NCI-H2196 (cell line): ENCODE data around the gene RFT1.

Experiments used
- DNase-seq: peaks from one replicate; lab custom pipeline; 2025; ENCODE audit not compliant: unreplicated experiment; lab: John Stamatoyannopoulos, UW

RFT1 gene, protein sequence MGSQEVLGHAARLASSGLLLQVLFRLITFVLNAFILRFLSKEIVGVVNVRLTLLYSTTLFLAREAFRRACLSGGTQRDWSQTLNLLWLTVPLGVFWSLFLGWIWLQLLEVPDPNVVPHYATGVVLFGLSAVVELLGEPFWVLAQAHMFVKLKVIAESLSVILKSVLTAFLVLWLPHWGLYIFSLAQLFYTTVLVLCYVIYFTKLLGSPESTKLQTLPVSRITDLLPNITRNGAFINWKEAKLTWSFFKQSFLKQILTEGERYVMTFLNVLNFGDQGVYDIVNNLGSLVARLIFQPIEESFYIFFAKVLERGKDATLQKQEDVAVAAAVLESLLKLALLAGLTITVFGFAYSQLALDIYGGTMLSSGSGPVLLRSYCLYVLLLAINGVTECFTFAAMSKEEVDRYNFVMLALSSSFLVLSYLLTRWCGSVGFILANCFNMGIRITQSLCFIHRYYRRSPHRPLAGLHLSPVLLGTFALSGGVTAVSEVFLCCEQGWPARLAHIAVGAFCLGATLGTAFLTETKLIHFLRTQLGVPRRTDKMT

DNA sequence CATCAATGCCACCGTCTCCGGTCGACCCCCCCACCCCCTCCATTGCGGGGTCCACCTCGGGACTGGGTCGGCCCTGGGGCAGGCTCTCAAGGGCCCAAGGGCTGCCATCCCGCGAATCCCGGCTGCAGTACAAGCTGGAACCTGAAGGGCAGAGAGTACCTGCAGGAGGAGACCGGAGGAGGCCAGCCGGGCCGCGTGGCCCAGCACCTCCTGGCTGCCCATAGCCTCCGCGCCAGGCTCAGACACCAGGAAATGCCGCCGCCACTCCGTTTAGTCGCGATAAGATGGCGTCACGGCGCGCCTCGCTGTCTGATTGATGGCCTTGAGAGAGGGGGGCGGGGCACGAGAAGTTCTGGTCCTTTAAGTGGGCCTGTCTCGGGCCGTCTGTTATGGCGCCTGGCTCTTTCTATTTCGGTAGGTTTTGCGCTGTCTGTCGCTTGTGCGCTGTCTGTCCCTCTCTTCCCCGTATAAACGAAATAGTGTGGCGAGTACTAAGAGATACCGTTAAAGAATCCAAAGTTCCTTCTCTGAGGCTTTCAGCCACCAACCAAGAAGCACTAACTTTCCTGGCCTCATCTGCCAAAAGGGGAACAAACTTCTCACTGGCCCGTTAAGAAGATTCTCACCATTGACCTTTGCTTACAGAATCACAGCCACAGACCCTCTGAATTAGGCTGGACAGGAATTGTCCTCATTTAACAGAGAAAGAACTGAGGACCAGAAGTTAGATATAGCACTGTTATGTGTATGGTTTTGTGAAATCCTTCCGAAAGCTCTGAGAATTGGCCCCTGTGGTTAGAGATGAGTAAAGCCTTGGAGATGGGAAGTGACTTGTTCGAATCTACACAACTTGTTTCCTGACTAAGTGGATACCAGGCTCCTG lies at the start of gene RFT1:
RFT1 (minus strand) TSS at position 257 of the 883 bp plus-strand sequence; CDS start at position 222, 35 bp downstream.
- DNase-seq: peak; percentile 79

DNA sequence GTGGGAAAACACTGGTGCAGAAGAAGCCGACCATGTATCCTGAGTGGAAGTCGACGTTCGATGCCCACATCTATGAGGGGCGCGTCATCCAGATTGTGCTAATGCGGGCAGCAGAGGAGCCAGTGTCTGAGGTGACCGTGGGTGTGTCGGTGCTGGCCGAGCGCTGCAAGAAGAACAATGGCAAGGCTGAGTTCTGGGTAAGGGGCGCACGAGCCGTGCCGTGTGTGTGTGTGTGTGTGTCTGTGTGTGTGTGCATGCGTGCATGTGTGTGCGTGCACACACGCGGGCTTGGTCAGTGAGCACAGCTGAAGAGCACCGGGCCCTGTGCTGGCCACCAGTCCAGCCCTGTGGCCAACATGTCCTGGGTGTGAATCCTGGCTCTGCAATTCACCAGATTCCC lies 49.3 kb upstream of the RFT1 start:
- DNase-seq: no peak

DNA sequence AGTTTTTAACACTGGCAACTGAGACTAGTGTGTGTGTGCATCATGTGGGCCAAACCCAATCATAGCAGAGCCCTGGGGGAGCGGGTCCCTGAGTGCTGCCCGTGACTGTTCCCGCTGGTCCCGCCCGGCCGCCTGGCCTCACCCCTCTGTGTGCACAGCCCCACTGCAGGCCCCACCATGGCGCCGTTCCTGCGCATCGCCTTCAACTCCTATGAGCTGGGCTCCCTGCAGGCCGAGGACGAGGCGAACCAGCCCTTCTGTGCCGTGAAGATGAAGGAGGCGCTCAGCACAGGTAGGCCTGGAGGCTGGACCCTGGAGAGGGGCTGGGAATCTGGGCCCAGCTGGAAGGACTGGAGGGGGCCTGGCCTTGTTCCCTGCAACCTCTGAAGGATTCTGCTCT lies 48.0 kb upstream of the RFT1 start:
- no peak for DNase-seq

DNA sequence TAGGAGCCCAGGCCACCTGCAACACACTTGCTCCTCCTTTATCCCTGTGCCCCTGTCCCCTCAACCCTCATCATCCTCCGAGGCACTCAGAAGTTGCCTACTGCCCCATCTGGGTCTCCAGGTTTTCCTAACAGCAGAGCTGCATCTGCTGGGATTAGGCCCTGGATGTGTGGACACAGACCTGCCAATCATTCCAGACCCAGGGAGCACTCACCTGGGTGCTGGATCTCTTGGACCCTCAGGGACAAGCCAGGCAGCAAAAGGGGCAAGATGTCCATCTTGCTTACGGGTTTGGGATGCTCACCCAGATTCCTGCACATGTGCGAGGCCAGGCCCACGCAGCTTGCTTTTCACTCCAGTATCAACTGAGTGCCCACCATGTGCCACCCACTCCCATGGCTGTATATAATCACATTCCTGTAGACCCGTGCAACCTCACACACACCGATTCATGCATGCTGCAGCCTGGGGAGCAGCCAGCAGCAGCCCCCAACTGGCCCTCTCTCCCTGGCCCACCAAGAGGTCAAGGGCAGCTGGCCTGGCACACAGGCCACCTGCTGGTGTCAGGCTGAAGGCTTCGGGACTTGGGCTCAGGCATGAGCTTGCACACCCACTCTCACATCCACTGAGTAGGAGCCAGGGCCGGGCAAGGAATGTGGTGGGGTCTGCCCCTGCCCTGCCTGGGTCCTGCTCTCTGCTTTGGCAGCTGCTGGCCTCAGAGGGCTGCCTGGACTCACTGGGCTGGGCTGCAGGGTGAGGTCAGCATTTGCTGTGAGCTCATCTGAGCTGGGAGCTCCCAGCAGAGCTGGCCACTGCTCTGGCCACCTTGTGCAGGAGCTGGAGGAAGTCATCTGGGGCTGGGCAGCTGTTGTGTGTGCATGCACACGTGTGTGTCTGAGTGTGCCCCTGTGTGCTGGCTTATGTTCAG lies 45.6 kb upstream of the RFT1 start:
- no peak for DNase-seq

DNA sequence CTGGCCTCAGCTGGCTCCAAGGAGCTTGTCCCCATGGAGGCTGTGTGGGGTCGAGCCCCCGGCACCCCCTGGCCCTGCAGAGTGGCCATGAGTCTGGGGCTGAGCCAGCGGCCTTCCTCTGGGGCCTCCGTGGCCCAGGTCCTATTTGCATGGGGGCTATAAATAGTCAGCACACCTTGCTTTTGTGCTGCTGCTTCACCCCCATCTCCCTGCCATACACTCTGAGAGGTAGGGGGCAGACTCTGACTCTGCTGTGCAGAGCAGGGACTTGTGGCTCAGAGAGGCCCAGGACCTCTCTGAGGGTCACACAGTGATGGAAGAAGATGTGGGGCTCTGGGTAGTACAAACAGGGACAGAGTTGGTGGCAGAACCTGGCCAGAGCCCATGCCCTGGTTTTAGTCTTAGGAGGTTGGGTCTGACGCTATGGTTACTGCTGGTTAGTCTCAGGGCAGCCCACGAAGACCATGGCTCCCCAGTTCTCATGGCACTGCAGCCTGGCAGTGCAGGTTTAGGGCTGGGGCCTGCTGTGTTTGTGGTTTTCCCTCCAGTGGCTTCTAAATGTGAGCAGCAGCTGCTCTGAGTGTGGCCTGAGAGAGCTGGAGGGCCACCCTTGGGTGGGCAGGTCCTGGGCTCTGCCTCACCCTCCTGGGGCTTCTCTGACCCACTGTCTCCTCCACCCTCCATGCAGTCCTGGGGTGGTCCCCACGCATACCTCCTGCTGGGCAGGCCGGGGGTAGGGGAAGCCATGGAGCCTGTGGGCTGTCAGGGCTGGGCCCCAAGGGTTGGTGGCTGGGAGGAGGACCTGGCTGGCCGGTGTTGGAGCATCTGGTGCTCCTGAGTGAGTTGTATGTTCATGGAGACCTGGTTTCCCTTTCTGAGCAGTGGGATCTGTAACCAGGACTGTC lies 44.4 kb upstream of the RFT1 start:
- no peak for DNase-seq

DNA sequence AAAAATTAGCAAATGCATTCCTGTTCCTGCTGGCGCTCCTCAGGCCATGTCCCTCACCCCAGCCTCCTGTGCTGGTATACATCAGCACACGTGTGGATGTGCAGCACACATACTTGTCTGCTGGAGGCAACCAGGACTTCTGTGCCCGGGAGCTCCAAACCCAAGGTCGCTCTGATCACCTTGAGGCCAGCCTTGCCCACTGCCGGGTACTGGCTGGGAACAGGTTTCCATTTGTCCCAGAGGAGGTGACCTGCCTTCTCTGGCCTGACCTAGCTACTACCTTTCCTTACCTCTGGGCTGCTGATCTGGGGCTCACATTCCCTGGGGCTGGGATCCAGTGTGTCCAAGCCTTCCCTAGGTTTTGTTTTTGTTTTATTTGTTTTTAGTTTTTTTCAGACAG lies 42.9 kb upstream of the RFT1 start:
- DNase-seq: no peak

DNA sequence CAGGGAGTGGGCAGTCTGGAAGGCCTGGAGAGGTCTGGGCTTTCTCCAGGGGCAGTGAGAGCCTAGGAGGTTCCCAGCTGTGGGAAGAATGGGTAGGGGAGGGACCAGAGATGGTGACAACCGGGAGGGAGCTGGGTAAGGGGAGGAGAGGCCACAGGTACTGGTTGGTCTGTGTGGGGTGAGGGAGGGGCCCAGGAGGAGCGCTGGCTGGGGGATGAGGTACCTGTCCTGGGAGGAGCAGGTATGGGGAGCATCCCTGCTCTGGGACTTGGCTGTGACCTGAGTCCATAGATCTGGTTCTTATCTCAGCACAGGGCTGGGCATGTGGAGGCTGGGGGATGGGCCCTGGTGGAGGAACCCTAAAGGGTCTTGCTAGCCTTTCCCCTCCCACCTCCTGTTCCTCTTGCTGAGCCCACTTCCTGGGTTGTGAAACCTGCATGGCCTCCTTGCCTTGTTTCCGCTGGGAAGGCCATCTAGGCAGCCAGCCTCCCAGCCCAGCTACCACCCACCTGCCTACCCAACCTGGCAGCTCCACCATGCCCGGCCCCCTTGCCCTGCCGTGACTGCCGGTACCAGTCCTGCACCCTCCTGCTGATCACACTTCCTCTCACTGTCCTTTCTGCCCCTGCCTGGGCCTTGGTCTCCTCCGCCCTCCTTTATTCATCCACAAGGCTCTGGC lies 41.7 kb upstream of the RFT1 start:
- DNase-seq: no peak

DNA sequence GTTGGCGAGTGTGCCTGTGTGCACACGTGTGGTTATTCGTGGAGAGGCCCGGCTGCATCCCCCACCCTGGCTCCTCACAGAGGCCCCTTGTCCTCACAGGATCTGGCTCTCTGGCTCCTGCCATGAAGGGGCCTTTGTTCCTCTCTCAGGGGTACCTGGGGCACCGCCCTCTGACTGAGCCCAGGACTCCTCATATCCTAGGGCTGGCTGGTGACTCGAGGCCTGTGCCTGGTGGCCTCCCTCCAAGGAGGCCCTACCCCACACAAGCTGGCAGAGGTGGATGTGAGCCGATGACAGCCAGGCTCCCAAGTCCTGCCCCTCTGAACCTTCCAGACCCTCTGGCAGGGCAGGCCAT lies 40.8 kb upstream of the RFT1 start:
- no peak for DNase-seq

DNA sequence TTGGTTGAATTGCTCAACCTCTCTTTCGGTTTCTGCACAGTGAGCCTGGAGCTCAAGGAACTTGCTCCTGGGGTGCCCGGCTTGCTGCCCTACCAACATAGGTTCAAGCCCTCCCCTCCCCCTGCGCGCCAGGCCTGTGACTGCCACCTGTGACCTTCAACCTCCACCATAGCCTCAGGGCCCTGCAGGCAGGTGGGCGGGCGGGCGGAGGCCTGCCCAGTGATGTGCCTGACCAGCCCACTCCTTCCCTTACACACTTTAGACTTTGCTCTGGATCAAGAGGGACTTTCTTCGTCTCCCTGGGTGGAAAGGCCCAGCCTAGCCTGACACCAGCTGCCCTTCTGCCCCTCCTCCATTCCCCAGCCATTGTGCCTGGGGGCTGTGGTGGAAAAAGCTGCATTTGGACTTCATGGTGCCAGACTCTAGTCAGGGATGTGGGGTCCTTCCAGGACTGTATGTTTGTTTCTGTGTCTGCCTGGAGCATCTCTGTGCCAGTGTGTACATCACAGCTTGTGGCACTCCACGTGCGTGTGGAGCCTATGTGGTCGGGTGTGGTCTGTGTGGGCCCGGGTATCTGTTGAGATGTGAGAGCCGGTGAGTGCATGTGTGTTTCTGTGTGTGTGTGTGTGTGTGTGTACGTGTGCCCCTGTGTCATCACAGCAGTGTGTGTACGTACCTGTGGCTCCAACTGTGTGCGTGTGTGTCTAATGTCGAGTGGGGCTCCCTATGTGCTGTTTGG lies 40.3 kb upstream of the RFT1 start:
- DNase-seq: no peak

DNA sequence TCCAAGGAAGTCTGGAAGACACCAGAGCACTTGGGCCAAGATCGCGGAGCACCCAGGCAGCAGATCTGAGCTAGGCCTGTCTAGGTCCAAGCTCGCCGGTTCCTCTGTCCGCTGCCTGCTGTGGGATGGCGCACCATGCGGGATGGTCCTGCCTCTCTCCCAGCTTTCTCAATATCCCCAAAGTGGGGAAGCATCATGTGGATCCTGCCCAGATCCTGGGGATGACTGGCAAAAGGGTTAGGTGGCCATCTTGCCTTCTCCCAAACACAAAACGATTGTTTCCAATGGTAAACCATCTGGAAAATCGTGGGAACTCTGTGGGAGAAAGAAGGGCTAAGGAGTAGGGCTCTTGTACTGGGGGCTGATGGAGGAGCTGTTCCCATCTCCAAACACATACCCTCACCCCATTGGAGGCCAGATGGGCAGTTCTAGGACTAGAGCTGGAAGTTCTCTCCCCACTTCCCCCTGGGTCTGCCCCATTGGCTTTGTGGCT lies 39.6 kb upstream of the RFT1 start:
- DNase-seq: no peak

DNA sequence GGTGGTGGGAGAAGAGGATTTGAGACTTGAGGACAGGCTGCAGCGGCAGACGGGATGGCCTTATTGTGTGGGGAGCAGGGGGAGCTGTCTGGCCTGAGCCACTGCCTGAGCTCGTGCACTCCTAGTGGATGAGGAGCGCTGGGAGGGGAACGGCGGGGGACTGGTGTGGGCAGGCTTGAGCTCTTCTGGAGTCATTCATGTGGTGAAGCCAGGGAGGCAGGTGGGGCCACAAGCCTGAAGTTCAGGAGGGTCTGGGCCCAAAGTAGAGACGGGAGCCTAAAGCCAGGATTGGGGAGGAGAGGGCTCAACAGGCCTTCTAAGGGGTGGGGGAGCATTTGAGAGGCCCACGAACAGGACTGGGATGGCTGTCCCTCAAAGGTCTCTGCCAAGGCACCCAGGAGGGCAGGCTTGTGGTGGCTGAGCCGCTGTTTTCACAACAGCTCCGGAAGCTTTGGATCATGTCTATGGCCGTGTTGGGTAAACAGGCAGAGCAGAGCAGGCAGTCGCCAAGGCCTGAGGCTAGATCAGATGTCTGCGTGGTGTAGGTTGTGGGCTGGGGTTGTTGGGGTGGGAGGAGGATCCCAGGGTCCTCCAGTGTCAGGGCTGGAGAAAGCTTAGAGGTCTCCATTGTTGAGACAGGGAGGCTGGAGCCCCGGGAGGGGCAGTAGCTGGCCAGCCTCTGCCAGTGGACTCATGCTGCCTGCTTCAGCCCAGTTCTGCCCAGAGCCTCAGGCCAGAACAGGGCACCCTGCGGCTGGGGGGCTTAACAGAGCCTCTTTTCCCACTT lies 39.0 kb upstream of the RFT1 start:
- peak; percentile 23 for DNase-seq

DNA sequence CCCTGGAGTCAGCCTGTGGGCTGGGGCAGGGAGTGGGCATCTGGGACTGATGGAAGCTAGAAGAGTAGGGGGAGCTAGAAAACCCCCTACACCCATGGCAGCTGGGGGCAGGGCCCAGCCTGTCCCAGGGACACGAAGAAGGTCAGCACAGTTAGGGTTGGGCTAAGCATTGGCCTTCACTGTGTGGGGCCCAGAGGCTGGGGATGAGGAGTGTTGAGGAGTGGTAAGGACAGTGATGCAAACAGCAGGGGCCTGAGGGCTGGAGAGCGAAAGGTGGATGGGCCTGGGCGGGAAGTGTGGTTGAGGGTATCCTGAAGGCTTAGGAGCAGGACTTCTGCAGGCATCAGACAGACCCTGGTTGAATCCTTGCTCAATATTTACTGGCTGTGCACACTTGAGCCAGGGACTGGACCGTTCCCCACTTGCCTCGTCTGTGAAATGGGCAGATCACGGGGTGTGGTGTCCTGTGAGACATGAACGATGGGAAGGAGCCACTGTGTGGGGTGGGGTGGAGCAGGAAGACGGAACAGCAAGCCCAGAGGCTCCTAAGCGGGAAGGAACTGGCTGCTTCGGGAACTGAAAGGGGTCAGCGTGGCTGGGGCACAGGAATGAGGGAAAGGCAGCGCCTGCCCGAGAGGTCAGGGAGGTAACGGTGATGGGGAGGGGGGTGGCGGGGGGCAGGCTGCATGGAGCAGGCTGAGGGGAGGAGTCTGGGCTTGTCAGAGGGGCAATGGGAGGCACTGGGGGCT lies 38.1 kb upstream of the RFT1 start:
- DNase-seq: no peak

DNA sequence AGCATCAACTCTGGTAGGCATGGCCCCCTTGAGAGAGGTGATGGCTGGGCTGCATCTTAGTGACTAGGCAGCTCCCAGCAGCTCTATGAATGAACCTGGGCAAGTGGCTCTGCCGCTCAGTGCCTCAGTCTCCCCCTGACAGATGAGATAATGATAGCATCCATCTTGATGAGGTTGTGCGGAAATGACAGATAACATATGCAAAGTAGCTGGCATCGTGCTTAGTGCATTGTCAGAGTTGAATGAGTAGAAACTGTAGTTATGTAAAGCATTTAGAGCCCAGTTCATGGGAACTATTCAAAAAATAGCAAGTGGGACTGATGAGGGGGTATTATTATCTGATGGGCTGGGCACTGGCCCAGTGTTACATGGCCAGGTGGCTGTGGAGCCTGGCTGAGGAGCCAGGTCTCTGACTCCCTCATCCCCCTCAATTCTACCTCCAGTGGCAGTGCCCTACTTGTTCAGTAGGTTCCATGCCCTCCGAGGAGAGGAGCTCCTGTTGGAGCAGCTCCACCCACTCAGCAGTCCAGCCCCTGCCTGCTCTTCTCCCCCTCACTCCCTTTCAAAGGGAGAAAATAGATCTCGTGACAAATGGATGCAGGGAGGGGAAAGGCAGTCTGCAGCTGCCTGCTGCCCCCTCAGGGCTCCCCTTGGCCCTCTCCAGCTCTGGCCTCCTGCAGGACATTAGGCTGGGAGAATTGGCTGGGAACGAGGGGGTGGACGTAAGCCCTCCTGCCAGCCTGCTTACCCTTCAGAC lies 37.4 kb upstream of the RFT1 start:
- no peak for DNase-seq

DNA sequence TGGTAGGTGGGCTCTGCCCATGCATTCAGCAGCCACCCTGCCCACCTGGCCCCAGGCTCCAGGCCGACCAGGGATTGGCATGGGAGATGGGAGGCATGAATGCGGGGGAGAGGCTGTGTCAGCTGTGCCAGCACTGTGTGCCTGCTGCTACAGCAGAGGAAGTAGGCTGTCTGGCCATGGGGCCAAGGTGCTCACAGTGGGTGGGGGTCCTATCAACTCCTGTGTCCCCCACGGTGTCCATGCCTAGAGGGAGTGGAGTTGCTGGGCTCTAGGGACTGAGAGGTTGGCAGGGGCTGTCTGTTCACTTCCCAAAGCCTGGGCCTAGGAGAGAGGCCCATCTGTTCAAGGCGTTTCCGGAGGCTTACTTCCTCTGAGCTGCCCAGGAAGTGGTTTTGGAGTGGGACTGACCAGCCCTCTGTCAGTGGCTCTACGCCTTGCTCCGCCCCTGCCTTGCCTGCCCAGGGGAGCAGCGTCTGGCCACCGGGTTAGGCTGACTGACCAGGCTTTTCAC lies 36.6 kb upstream of the RFT1 start:
- no peak for DNase-seq

DNA sequence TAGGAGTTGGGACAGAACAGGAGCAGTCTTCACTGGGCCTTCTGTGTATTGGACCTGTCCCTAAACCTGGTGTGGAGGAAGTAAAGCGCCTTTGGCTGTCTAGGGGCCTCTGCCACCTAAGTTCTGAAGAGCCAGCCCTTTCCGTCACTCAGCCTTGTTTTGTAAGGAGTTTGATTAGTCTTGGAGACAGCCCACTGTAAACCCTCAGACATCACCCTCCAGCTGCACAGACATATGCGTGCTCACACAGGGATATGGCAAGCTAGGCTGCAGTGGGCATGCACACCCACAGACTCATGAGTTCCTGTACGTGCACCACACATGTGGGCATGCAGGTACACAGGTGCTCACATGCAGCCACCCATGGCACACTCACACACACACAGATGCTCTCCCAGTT lies 36.0 kb upstream of the RFT1 start:
- no peak for DNase-seq

DNA sequence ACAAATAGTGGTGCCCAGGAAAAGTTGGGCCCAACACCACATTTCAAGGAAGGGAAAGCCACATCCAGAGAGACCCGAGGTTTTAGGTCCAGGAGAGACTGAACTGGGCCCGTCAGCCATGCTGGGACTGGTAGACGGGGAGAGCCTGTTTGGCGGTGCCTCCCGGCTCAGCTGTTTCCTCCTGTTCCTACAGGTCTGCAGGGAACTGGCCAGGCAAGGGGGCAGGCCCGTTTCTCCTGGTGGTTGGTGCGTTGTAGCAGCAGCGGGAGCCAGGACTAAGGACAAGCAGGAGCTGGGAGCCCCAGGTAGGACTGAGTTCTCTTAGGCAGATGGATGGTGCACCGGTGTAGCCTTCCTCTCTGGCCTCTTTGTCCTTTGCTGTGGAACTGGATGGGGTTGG lies 34.7 kb upstream of the RFT1 start:
- DNase-seq: no peak
